ENCODE results near the gene ITGAE.

- TF ChIP-seq POLR2A (IDR thresholded peaks at IDR 0.05) (no peak), CTCF (IDR thresholded peaks at IDR 0.05) (no peak)
Measured at GRCh38 chr17:3753624-3754023, 47.4 kb downstream of the ITGAE start.
